ENCODE results near the gene E2F2. TPM values are rescaled to one million over a fixed set of nuclear protein-coding genes. Genes with fewer than 3 reads are reported as not detected.

Gene E2F2
- total RNA-seq, 2 donors from 2014 or later: 0.14 to 0.35 TPM

GRCh38 chr1:23554127-23554480 is 23.1 kb upstream of the E2F2 start:
- TF ChIP-seq CTCF (IDR thresholded peaks at IDR 0.05): no peak
- Histone ChIP-seq H3K4me3 (peak overlapping the region; percentile 93), H3K4me1 (ENCODE audit: control insufficient read depth in 1 of 2, low read depth in 2 of 2) (peaks cover 10 to 21% of the 10 kb centered on the region in 2 donors)

GRCh38 chr1:23553231-23554126 is 22.4 kb upstream of the E2F2 start:
- DNase-seq (ENCODE audit: low spot score) (no peak), ATAC-seq (ENCODE audit: insufficient number of reproducible peaks, low FRiP score, low read depth) (no peak)
- TF ChIP-seq CTCF (IDR thresholded peaks at IDR 0.05): no peak
- Histone ChIP-seq H3K4me3 (peak overlapping the region; percentile 93), H3K27me3 (replicated peaks; ENCODE audit: insufficient read depth) (no peaks in the 10 kb centered on the region), H3K4me1 (ENCODE audit: control insufficient read depth in 1 of 2, low read depth in 2 of 2) (peaks cover 10 to 25% of the 10 kb centered on the region in 2 donors), H3K36me3 (peaks cover 9% of the 10 kb centered on the region), H3K27ac (peak overlapping the region; percentile 92 to 94), H3K9me3 (no peaks in the 10 kb centered on the region)

More at GRCh38 chr1:23554127-23554480, 23.1 kb upstream of the E2F2 start:
- Histone ChIP-seq H3K36me3 (peaks cover 13% of the 10 kb centered on the region), H3K9me3 (no peaks in the 10 kb centered on the region), H3K27me3 (replicated peaks; ENCODE audit: insufficient read depth) (no peaks in the 10 kb centered on the region), H3K27ac (peak overlapping the region; percentile 92 to 94)
- ATAC-seq (ENCODE audit: insufficient number of reproducible peaks, low FRiP score, low read depth): no peak
- no peak for DNase-seq (ENCODE audit: low spot score)

- ATAC-seq (ENCODE audit: insufficient number of reproducible peaks, low FRiP score, low read depth) (no peak), DNase-seq (ENCODE audit: low spot score) (no peak)
- H3K9me3 ChIP-seq: no peaks in the 10 kb centered on the region
- TF ChIP-seq CTCF (IDR thresholded peaks at IDR 0.05): no peak
- H3K4me3 ChIP-seq: no peak overlapping the region
- H3K4me1 ChIP-seq (ENCODE audit: control insufficient read depth in 1 of 2, low read depth in 2 of 2): peaks cover 10 to 27% of the 10 kb centered on the region in 2 donors
- no peaks in the 10 kb centered on the region for H3K36me3 ChIP-seq
- H3K27ac ChIP-seq: peak overlapping the region in 1 of 2 donors; percentile 37
- no peaks in the 10 kb centered on the region for H3K27me3 ChIP-seq (replicated peaks; ENCODE audit: insufficient read depth)
Observed at GRCh38 chr1:23551849-23552248, 20.8 kb upstream of the E2F2 start.

GRCh38 chr1:23548704-23549143 is 17.7 kb upstream of the E2F2 start:
- no peak for DNase-seq (ENCODE audit: low spot score)

More at GRCh38 chr1:23548704-23549143, 17.7 kb upstream of the E2F2 start:
- TF ChIP-seq CTCF (IDR thresholded peaks at IDR 0.05): no peak
- Histone ChIP-seq H3K4me1 (ENCODE audit: control insufficient read depth in 1 of 2, low read depth in 2 of 2) (peaks cover 4 to 25% of the 10 kb centered on the region in 2 donors), H3K27me3 (replicated peaks; ENCODE audit: insufficient read depth) (no peaks in the 10 kb centered on the region), H3K9me3 (no peaks in the 10 kb centered on the region), H3K36me3 (no peaks in the 10 kb centered on the region), H3K27ac (peak overlapping the region in 1 of 2 donors; percentile 24), H3K4me3 (no peak overlapping the region)
- peak; percentile 32 for ATAC-seq (ENCODE audit: insufficient number of reproducible peaks, low FRiP score, low read depth)

Measured in thoracic aorta (tissue), 2 donors.